GM18505 (cell line): ENCODE measurements around the gene C1orf87.

ENCODE experiments used
- ATAC-seq: cut with Tn5 transposase; IDR thresholded peaks from one replicate; pipeline ENCODE4 v1.9.1; 2021; ENCODE audit not compliant: unreplicated experiment
- POLR2A ChIP-seq: IDR thresholded peaks from 4 replicates; pipeline ENCODE4 v1.6.1; 2011; ENCODE audit warnings: borderline replicate concordance; ENCODE audit not compliant: insufficient read depth, insufficient read length; ENCODE audit errors: extremely low read depth

The C1orf87 gene

GRCh38 chr1:60087681-60088080 lies 14.1 kb upstream of the C1orf87 start:
- ATAC-seq, result no peak
- TF ChIP-seq POLR2A, result no peak

GRCh38 chr1:60078182-60078581 lies 4.6 kb upstream of the C1orf87 start:
- TF ChIP-seq POLR2A, result no peak
- no peak for ATAC-seq

GRCh38 chr1:60071296-60071695 lies 2.3 kb downstream of the C1orf87 start:
- no peak for ATAC-seq

GRCh38 chr1:60069691-60070090 lies 3.9 kb downstream of the C1orf87 start:
- ATAC-seq, result no peak
- TF ChIP-seq POLR2A, result no peak

More at GRCh38 chr1:60071296-60071695, 2.3 kb downstream of the C1orf87 start:
- no peak for TF ChIP-seq POLR2A

GRCh38 chr1:60068393-60069045 lies 5.1 kb downstream of the C1orf87 start:
- ATAC-seq, result no peak
- TF ChIP-seq POLR2A, result no peak

GRCh38 chr1:60066001-60066400 lies 7.6 kb downstream of the C1orf87 start:
- no peak for TF ChIP-seq POLR2A
- no peak for ATAC-seq

GRCh38 chr1:60065199-60065598 lies 8.4 kb downstream of the C1orf87 start:
- no peak for TF ChIP-seq POLR2A
- no peak for ATAC-seq

- no peak for ATAC-seq
- no peak for TF ChIP-seq POLR2A
These were observed 10.0 kb downstream of the C1orf87 start for GRCh38 chr1:60063561-60063960.

GRCh38 chr1:60059468-60059867 lies 14.1 kb downstream of the C1orf87 start:
- no peak for TF ChIP-seq POLR2A

GRCh38 chr1:60055336-60055735 lies 18.2 kb downstream of the C1orf87 start:
- ATAC-seq, result no peak
- no peak for TF ChIP-seq POLR2A

More at GRCh38 chr1:60059468-60059867, 14.1 kb downstream of the C1orf87 start:
- no peak for ATAC-seq

- no peak for ATAC-seq
- no peak for TF ChIP-seq POLR2A
These were observed 19.2 kb downstream of the C1orf87 start for GRCh38 chr1:60054374-60054773.

- ATAC-seq, result no peak
- no peak for TF ChIP-seq POLR2A
These were observed 21.0 kb downstream of the C1orf87 start for GRCh38 chr1:60052601-60053000.

GRCh38 chr1:60051191-60051590 lies 22.4 kb downstream of the C1orf87 start:
- no peak for ATAC-seq
- no peak for TF ChIP-seq POLR2A

- TF ChIP-seq POLR2A, result no peak
These were observed 24.4 kb downstream of the C1orf87 start for GRCh38 chr1:60049188-60049587.

GRCh38 chr1:60044881-60045280 lies 28.7 kb downstream of the C1orf87 start:
- ATAC-seq, result no peak
- TF ChIP-seq POLR2A, result no peak

More at GRCh38 chr1:60049188-60049587, 24.4 kb downstream of the C1orf87 start:
- ATAC-seq, result no peak
